Choroid plexus epithelial cell (primary cell): ENCODE data around the gene BRINP1.

ENCODE experiments used
- DNase-seq: peaks from one replicate; pipeline ENCODE4 v3.0.0-alpha.2; 2010; ENCODE audit warnings: low read depth
- H3K4me3 ChIP-seq: 2 replicates; pipeline ENCODE4 v1.5.1; 2011; ENCODE audit warnings: low read depth, mild to moderate bottlenecking, control low read depth, low read length, moderate library complexity
- CTCF ChIP-seq: conservative IDR thresholded peaks from 2 replicates; pipeline ENCODE4 v1.5.1; 2011; ENCODE audit warnings: low read depth, mild to moderate bottlenecking, control low read depth, inconsistent platforms, low read length, moderate library complexity

BRINP1 gene

GRCh38 chr9:119240546-119240945 lies 128.7 kb downstream of the BRINP1 start:
- TF ChIP-seq CTCF: no peak
- no peak for DNase-seq
- no peak overlapping the region for H3K4me3 ChIP-seq

GRCh38 chr9:119234636-119235035 lies 134.6 kb downstream of the BRINP1 start:
- TF ChIP-seq CTCF: no peak
- no peak overlapping the region for H3K4me3 ChIP-seq
- no peak for DNase-seq

- H3K4me3 ChIP-seq: no peak overlapping the region
- no peak for TF ChIP-seq CTCF
- no peak for DNase-seq
Observed at GRCh38 chr9:119227422-119227821, 141.8 kb downstream of the BRINP1 start.

GRCh38 chr9:119224431-119224830 lies 144.8 kb downstream of the BRINP1 start:
- no peak for DNase-seq
- no peak for TF ChIP-seq CTCF
- no peak overlapping the region for H3K4me3 ChIP-seq

GRCh38 chr9:119221276-119221675 lies 148.0 kb downstream of the BRINP1 start:
- H3K4me3 ChIP-seq: no peak overlapping the region
- no peak for TF ChIP-seq CTCF
- DNase-seq: no peak

GRCh38 chr9:119218293-119218692 lies 150.9 kb downstream of the BRINP1 start:
- no peak overlapping the region for H3K4me3 ChIP-seq
- no peak for TF ChIP-seq CTCF
- no peak for DNase-seq

- TF ChIP-seq CTCF: no peak
Observed at GRCh38 chr9:119216651-119217331, 152.4 kb downstream of the BRINP1 start.

More at GRCh38 chr9:119216651-119217331, 152.4 kb downstream of the BRINP1 start:
- no peak for DNase-seq
- no peak overlapping the region for H3K4me3 ChIP-seq
